T-helper 2 cell (primary cell): Measurements from ENCODE around the gene KISS1.
A peak's percentile ranks its signal among the peaks of the same experiment; 100 is the strongest.

Experiments
- DNase-seq, 5 experiments: peaks; one replicate each; pipeline versions ENCODE4 v3.0.0 to v3.0.0-alpha.2; 2012 to 2022

KISS1 gene

GRCh38 chr1:204190212-204191211 is 5.8 kb downstream of the KISS1 start:
- DNase-seq = peak in 2 of 5 experiments; percentile 14 to 22

GRCh38 chr1:204188959-204189639 is 7.2 kb downstream of the KISS1 start:
- no peak for DNase-seq

GRCh38 chr1:204186597-204186996 is 9.7 kb downstream of the KISS1 start:
- DNase-seq = no peak

GRCh38 chr1:204181116-204181515 is 15.2 kb downstream of the KISS1 start:
- no peak for DNase-seq

- DNase-seq = no peak
Measured at GRCh38 chr1:204180133-204180532, 16.2 kb downstream of the KISS1 start.

- no peak for DNase-seq
Measured at GRCh38 chr1:204178487-204179281, 17.6 kb downstream of the KISS1 start.

- no peak for DNase-seq
Measured at GRCh38 chr1:204177133-204177532, 19.2 kb downstream of the KISS1 start.

GRCh38 chr1:204176049-204176448 is 20.2 kb downstream of the KISS1 start:
- no peak for DNase-seq

- no peak for DNase-seq
Measured at GRCh38 chr1:204174958-204175357, 21.3 kb downstream of the KISS1 start.

GRCh38 chr1:204172404-204173029 is 23.8 kb downstream of the KISS1 start:
- DNase-seq = no peak

GRCh38 chr1:204171751-204172178 is 24.5 kb downstream of the KISS1 start:
- no peak for DNase-seq

- DNase-seq = no peak
Measured at GRCh38 chr1:204170494-204171155, 25.7 kb downstream of the KISS1 start.

GRCh38 chr1:204169858-204170257 is 26.4 kb downstream of the KISS1 start:
- DNase-seq = no peak

- DNase-seq = no peak
Measured at GRCh38 chr1:204167730-204168129, 28.6 kb downstream of the KISS1 start.

GRCh38 chr1:204166219-204166618 is 30.1 kb downstream of the KISS1 start, which contains the start of gene REN:
TSS of gene REN (minus strand) at chr1:204166337. CDS start at chr1:204166293, 44 bp downstream.
- DNase-seq = no peak

- peak; percentile 48 to 74 (median 53) for DNase-seq
Measured at GRCh38 chr1:204162494-204163074, 33.7 kb downstream of the KISS1 start.

- DNase-seq = no peak
Measured at GRCh38 chr1:204161609-204162493, 34.4 kb downstream of the KISS1 start.

GRCh38 chr1:204157962-204158361 is 38.3 kb downstream of the KISS1 start:
- DNase-seq = no peak

GRCh38 chr1:204155881-204156280 is 40.4 kb downstream of the KISS1 start:
- no peak for DNase-seq

- DNase-seq = no peak
Measured at GRCh38 chr1:204154568-204155255, 41.6 kb downstream of the KISS1 start.
